H1 (cell line): Measurements from ENCODE around the gene USP50. TPM values are rescaled to one million over a fixed set of nuclear protein-coding genes. Genes with fewer than 3 reads are reported as not detected.

ENCODE experiments used
- ASH2L ChIP-seq: fragments of 200-600, 300-600 bp; sonication (generic); IDR thresholded peaks from one replicate; pipeline ENCODE4 v1.7.1; 2017; ENCODE audit warnings: low read length
- BACH1 ChIP-seq: IDR thresholded peaks from 2 replicates; pipeline ENCODE4 v1.6.1; 2012; ENCODE audit warnings: low read length, improper control_type of control experiment
- CBX8 ChIP-seq: fragments of 300-800, 300-1000 bp; sonication (generic); IDR thresholded peaks from 2 replicates; pipeline ENCODE4 v1.7.1; 2016; ENCODE audit warnings: low read depth, low read length, borderline replicate concordance
- GABPA ChIP-seq: IDR thresholded peaks from 2 replicates; pipeline ENCODE4 v1.6.1; 2011; ENCODE audit warnings: mild to moderate bottlenecking, low read length, moderate library complexity, borderline replicate concordance; ENCODE audit not compliant: insufficient read depth
- NRF1 ChIP-seq: IDR thresholded peaks from 2 replicates; pipeline ENCODE4 v1.6.1; 2011; ENCODE audit warnings: mild to moderate bottlenecking, low read depth, low read length, improper control_type of control experiment
- SIN3A ChIP-seq, 2 experiments: IDR thresholded peaks in 1 of 2; conservative IDR thresholded peaks in 1 of 2; 2 replicates each; pipeline ENCODE4 v1.6.1; 2011 to 2012; ENCODE audit warnings: low read length in 2 of 2, improper control_type of control experiment in 1 of 2, low read depth in 1 of 2, mild to moderate bottlenecking in 1 of 2
- TAF1 ChIP-seq: IDR thresholded peaks from 2 replicates; pipeline ENCODE4 v1.6.1; 2011; ENCODE audit warnings: mild to moderate bottlenecking, low read depth, low read length
- polyA plus RNA-seq, 7 experiments: library from polyadenylated mRNA; depleted of rRNA in 3 of 7; stranded (reverse) in 5 of 7; unstranded in 2 of 7; fragments of >200 nt in 5 of 7; fragments of 200-250 nt in 2 of 7; gene quantifications; 1 replicate in 5 of 7; 2 replicates in 1 of 7; 4 replicates in 1 of 7; pipeline versions ENCODE4 v1.2.1 to v1.2.3, GENCODE V29; 2011 to 2013; ENCODE audit warnings: missing spikeins in 2 of 7, mixed read lengths in 2 of 7
- total RNA-seq: library from RNA; stranded (reverse); fragmentation: NEBNext Ultra II Directional; extraction: Animal tissue kit (Norgen Biotek cat#: 25700); gene quantifications from 2 replicates; pipeline ENCODE4 v1.2.1, GENCODE V29; 2021
- TF ChIP-seq, protein P1 (sequence below): IDR thresholded peaks from 2 replicates; pipeline ENCODE4 v1.6.1; 2012; ENCODE audit warnings: inconsistent platforms

The USP50 gene
- total and polyA plus RNA-seq, 2 of the 8 experiments (the other 6 are each of a cell fraction or from before 2014, with no cell fraction given) = not detected

DNA sequence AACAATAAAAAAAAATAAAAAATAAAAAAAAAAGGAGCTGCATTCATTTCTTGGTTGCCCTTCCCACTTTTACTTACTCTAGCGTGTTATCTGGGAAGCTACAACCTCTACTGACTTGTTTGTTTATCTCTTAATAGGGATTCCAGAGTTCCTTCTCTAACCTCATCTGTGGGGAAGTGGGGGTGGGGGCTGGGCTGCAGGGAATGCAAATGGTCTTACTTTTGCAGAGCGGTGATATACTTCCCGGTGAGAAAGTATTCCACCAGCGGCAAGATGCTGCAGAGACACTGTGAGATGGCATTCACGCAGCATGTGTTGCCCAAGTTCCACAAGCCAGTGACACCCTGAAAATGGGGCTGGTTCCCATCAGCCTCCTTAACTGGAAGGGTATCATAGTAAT lies 2.1 kb downstream of the USP50 start (continued):
- TF ChIP-seq CBX8 (no peak), SIN3A (conservative IDR thresholded peaks at IDR 0.05 in 1 of 2, IDR thresholded peaks at IDR 0.05 in 1 of 2; ENCODE audit: low read depth in 1 of 2, low read length in 2 of 2) (no peak), ASH2L (no peak), GABPA (no peak), BACH1 (no peak), TAF1 (no peak), NRF1 (no peak)
- TF ChIP-seq, protein P1, sequence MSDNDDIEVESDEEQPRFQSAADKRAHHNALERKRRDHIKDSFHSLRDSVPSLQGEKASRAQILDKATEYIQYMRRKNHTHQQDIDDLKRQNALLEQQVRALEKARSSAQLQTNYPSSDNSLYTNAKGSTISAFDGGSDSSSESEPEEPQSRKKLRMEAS = no peak
- TF ChIP-seq, all 59 proteins: peak for 0
